ENCODE data around the gene MED25.

The MED25 gene

DNA sequence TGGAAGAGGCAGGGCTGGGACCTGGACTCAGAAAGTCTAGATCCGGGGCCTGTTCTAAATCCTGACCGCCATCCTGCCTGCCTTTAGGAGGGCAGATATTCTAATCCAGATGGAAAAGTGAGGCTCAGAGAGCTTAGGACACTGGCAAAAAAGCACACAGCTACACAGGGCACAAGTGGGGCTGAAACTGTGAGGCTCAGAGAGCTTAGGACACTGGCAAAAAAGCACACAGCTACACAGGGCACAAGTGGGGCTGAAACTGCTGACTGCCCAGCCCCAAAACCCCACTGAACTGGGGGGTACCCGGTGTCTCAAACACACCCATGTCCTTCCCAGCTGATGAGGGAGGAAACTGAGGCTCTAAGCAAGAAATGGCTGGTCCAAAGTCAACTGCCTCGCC, 57.1 kb downstream of the MED25 start:
- Histone ChIP-seq H3K27ac (peak overlapping the region; percentile 97), H3K4me2 (peak overlapping the region; percentile 95), H3K27me3 (no peaks in the 10 kb centered on the region), H3K9ac (peak overlapping the region; percentile 96), H4K20me1 (no peaks in the 10 kb centered on the region; the same call in 1 of the 2 replicates), H3K4me3 (peak overlapping the region; percentile 86), H3K4me1 (peaks cover 42% of the 10 kb centered on the region), H3K36me3 (peaks cover 22% of the 10 kb centered on the region), H3K9me3 (no peaks in the 10 kb centered on the region)
- no peak for TF ChIP-seq Cebpa-rat (IDR thresholded peaks at IDR 0.05)

DNA sequence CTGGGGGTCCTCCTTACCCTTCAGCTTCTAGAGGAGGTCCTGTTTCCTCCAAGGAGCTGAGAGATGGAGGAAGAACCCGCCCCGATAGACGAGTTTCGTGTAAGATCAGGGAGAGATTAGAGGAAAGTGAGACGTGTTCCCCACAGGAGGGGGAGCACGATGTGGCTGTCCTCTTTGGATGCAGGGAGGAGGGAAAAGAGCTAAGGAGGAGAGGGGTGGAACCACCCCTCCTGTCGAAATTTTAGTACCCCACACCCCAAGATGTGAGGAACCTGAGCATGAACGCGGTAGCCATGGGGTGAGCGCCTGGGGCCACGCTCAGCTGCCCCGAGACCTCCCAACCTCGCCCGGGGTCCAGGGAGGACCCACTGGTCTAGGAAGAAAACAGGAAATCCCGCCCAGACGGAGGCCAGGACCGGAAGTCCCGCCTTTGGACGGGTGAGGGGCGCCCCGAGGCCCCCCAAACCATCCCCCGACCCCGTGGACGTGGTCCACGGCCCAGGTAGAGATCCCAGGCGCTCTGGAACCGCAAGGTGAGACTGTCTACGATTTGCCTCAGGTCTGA, 57.9 kb downstream of the MED25 start:
- peak overlapping the region; percentile 97 for H3K27ac ChIP-seq
- peaks cover 42% of the 10 kb centered on the region for H3K4me1 ChIP-seq

DNA sequence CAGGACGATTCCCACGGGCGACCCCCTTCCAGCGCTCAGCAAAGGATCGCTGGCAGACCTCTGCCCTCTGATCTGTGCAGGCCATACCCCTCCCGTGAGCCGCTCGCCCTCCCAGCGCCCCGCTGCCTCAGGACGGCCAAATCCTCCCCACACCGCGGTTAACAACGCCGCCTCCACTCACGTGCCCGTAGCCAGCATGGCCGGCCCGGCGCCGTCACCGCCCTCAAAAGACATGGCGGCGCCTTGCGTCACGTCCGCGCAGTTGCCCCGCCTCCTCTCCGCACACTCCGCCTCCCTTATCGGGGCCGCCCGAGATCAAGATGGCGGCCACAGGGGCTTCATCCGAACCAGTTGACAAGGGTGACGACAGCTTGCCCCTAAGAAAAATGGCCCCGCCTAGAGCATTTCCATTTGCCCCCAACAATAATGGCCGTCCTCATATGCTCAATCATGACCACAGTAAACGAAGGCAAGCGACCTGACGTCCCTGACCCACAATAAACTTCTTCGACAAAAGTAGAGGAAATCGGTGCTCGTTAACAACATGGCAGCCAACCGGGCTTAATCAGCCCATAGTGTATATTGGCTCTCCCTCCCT, 58.4 kb downstream of the MED25 start:
- H4K20me1 ChIP-seq, result no peaks in the 10 kb centered on the region; the same call in 1 of the 2 replicates
- H3K27me3 ChIP-seq, result no peaks in the 10 kb centered on the region
- H3K4me3 ChIP-seq, result peak overlapping the region; percentile 86
- TF ChIP-seq Cebpa-rat (IDR thresholded peaks at IDR 0.05), result no peak
- H3K36me3 ChIP-seq, result peaks cover 28% of the 10 kb centered on the region
- H3K4me1 ChIP-seq, result peaks cover 46% of the 10 kb centered on the region
- peak overlapping the region; percentile 96 for H3K9ac ChIP-seq
- no peaks in the 10 kb centered on the region for H3K9me3 ChIP-seq
- H3K4me2 ChIP-seq, result peak overlapping the region; percentile 95
- peak overlapping the region; percentile 97 for H3K27ac ChIP-seq

More for the DNA sequence above, 57.9 kb downstream of the MED25 start:
- H3K27me3 ChIP-seq, result no peaks in the 10 kb centered on the region
- no peaks in the 10 kb centered on the region; the same call in 1 of the 2 replicates for H4K20me1 ChIP-seq
- peak overlapping the region; percentile 95 for H3K4me2 ChIP-seq
- H3K9ac ChIP-seq, result peak overlapping the region; percentile 96
- H3K4me3 ChIP-seq, result peak overlapping the region; percentile 86
- H3K36me3 ChIP-seq, result peaks cover 28% of the 10 kb centered on the region
- TF ChIP-seq Cebpa-rat (IDR thresholded peaks at IDR 0.05), result no peak
- no peaks in the 10 kb centered on the region for H3K9me3 ChIP-seq

DNA sequence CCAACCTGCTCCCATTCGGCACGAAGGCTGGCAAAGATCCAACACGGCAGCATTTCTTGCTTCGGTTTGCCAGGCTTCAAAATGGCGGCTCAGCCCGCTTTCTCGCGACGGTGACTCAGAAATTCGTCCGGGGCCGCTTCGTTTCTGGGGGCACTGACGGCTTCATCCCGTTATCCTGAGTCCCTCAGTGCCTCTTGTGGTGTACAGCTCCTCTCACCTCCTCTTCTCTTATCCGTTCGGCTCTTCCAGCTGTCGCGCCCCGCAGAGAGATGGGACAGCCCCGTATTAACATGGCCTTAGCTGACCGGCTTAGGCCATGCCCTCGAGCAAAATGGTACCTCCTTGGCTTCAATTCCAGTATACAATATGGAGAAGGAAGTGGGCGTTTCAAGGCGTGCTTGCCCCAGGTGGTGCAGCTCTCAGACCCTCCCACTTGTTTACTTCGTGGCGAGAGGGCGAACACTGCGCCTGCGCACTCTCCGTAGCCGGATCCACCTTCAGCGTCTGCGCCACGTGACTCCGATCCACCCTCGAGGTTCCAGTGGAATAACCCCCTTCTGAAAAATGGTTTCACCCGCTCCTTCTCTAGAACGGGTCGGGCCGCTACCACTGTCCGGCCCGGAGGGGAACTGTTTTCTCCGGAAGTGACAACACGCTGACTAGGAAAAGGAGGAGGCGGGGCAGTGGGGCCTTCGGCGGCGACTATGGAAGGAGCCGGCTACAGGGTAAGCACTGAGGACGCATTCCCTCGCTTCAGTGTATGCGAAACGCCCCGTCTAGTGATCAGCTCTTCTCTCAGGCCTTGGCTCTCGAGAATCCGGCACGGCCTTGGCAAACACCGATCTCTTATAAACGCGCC, 59.2 kb downstream of the MED25 start, which contains the start of the genes AKT1S1 and TBC1D17:
TSS of gene AKT1S1 (minus strand) at position 336 of the 859 bp plus-strand sequence. CDS start 4,060 bp downstream, outside the sequence.
TSS of gene TBC1D17 (plus strand) at position 683 of the 859 bp plus-strand sequence. CDS start at position 705, 22 bp downstream.
- Histone ChIP-seq H3K9me3 (no peaks in the 10 kb centered on the region), H3K27me3 (no peaks in the 10 kb centered on the region), H3K4me3 (peak within 1 kb of the TSS; percentile 86), H3K27ac (peak within 1 kb of the TSS; percentile 97), H4K20me1 (no peaks in the 10 kb centered on the region; the same call in 1 of the 2 replicates), H3K4me2 (peak within 1 kb of the TSS; percentile 95), H3K9ac (peak within 1 kb of the TSS; percentile 96), H3K36me3 (peaks cover 32% of the 10 kb centered on the region), H3K4me1 (peaks cover 46% of the 10 kb centered on the region)
- no peak for TF ChIP-seq Cebpa-rat (IDR thresholded peaks at IDR 0.05)

DNA sequence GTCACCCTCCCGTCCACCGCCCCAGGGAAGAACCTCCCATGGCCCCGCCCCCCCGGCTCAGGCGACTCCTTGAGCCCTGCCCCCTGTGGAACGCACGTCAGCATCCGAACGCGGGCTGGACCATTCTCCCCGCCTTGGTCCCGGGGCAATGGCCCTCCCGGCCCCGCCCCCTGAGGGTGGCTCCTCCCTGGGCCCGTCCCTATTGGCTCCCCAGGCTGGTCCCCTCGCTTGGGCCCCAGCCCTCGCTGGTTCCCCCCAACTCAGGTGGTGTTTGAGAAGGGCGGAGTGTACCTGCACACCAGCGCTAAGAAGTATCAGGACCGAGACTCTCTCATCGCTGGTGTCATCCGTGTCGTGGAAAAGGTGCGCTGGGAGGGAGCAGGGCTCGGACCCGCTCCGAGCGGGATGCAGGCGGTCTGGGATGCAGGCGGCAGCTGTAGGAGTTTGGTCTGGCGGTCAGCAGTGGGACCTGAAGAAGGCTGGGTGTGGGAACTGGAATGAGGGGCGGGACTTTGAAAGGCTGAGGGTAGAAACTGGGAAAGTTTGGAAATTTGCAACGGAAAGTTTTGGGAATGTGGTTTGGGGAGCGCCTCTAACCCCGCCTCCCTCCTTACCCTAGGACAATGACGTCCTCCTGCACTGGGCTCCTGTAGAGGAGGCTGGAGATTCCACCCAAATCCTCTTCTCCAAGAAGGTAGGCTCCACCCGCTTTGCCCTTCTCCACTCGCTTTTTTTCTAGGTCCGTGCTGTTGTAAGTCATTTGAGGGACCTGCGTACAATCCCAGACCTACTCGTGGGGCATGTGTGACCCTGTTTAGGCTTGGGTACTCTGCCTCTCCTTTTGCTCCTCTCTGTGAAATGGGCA, 60.0 kb downstream of the MED25 start:
- no peaks in the 10 kb centered on the region; the same call in 1 of the 2 replicates for H4K20me1 ChIP-seq
- TF ChIP-seq Cebpa-rat (IDR thresholded peaks at IDR 0.05), result no peak
- H3K4me1 ChIP-seq, result peaks cover 47% of the 10 kb centered on the region
- peak overlapping the region; percentile 90 for H3K4me2 ChIP-seq
- peaks cover 38% of the 10 kb centered on the region for H3K36me3 ChIP-seq
- peak overlapping the region; percentile 96 for H3K9ac ChIP-seq
- H3K4me3 ChIP-seq, result peak overlapping the region; percentile 86
- H3K27ac ChIP-seq, result peak overlapping the region; percentile 97
- H3K27me3 ChIP-seq, result no peaks in the 10 kb centered on the region
- H3K9me3 ChIP-seq, result peaks cover 5% of the 10 kb centered on the region; the same call in 1 of the 2 replicates

DNA sequence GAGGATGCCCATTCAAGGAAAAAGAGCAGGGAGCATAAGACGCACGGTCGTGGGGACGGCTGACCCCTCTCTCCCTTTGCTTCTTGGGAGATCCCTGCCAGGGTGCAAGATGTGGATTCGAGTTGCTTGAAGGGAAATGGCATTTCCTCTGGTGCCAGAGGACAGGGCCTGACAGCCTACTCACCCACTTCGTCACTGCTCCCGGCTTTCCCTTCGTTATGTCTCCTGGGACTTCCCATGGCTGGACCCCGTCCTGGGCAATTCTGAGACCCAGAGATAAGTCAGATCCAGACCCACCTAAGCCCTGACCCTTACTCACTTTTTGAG, 60.6 kb downstream of the MED25 start:
- Histone ChIP-seq H3K4me3 (peak overlapping the region; percentile 86), H3K4me2 (peak overlapping the region; percentile 90), H3K9ac (no peak overlapping the region), H3K27ac (peak overlapping the region; percentile 97; the same call in 1 of the 2 replicates), H3K4me1 (peaks cover 53% of the 10 kb centered on the region), H3K9me3 (peaks cover 6% of the 10 kb centered on the region; the same call in 1 of the 2 replicates), H3K36me3 (peaks cover 41% of the 10 kb centered on the region), H3K27me3 (no peaks in the 10 kb centered on the region), H4K20me1 (no peaks in the 10 kb centered on the region; the same call in 1 of the 2 replicates)
- TF ChIP-seq Cebpa-rat (IDR thresholded peaks at IDR 0.05), result no peak

DNA sequence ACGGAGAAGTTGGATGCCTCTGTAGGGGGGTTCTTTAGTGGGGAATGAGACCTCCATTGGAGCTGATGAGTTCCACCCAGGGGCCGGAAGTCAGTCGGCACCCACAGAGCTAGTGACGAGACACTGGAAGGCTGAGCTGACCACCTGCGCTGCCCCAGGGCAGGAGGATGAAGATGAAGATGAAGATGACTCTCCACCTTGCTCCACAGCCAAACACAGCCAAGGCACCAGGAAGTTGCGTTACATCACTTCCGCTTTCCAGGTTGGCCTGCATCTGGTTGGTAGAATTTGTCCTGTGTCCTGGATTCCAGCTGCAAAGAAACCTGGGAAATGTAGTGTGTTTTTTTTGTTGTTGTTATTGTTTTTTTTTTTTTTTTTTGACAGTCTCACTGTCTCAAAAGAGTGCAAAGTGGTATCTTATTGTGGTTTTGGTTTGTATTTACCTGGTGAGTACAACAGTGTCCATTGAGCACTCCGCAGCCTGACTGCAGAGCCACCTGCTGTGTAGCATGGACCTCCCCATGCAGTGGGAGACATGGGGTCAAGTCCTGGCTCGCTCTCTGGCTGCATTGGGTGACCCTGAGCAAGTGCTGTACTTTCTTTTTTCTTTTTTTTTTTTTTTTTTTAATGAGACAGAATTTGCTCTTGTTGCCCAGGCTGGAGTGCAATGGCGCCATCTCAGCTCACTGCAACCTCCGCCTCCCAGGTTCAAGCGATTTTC, 61.3 kb downstream of the MED25 start:
- Histone ChIP-seq H3K4me2 (peak overlapping the region; percentile 90), H3K27ac (no peak overlapping the region), H3K4me1 (peaks cover 60% of the 10 kb centered on the region), H3K9me3 (peaks cover 6% of the 10 kb centered on the region; the same call in 1 of the 2 replicates), H3K9ac (no peak overlapping the region), H3K27me3 (no peaks in the 10 kb centered on the region), H3K36me3 (peaks cover 48% of the 10 kb centered on the region), H3K4me3 (no peak overlapping the region), H4K20me1 (no peaks in the 10 kb centered on the region; the same call in 1 of the 2 replicates)
- no peak for TF ChIP-seq Cebpa-rat (IDR thresholded peaks at IDR 0.05)

DNA sequence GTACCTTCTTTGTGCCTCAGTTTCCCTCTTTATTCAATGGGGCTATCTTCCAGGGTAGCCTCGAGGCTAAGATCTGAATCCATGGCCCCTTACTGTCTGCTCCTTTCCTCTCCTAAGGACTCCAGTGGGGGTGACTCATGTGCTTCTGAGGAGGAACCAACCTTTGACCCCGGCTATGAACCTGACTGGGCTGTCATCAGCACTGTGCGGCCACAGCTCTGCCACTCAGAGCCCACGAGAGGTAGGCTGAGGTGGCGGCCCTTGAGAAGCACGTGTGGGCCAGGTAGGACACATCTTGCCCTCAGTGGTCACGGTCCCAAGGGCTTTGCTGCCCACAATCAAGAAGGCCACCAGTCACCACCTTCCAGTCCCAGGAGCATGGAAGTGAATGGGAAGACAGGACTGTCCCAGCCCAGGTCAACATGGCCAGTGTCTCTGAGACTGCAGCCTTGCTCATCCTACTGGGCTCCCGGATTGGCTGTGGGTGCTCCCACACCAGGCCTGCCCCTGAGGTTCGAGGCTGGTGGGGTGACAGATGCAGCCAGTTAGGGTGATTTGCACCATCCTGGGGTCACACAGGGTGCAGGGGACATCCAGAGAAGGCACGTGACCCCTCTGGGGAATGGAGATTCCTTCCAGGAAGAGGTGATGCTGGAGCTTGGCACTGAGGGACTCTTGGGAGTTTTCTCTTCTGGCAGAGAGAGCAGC, 62.2 kb downstream of the MED25 start:
- Histone ChIP-seq H3K9me3 (peaks cover 6% of the 10 kb centered on the region; the same call in 1 of the 2 replicates), H3K27me3 (no peaks in the 10 kb centered on the region), H4K20me1 (no peaks in the 10 kb centered on the region; the same call in 1 of the 2 replicates), H3K27ac (no peak overlapping the region), H3K4me2 (no peak overlapping the region), H3K36me3 (peaks cover 55% of the 10 kb centered on the region), H3K9ac (peak overlapping the region; percentile 24; the same call in 1 of the 2 replicates), H3K4me1 (peaks cover 60% of the 10 kb centered on the region), H3K4me3 (no peak overlapping the region)
- TF ChIP-seq Cebpa-rat (IDR thresholded peaks at IDR 0.05), result no peak

Measured in BLaER1 (cell line).